Upper lobe of right lung (tissue), 1 donor: Measurements from ENCODE around the gene MBD3L3. TPM values are rescaled to one million over a fixed set of nuclear protein-coding genes. Genes with fewer than 3 reads are reported as not detected.
"Not testable (repeated sequence)": the region's sequence is repeated elsewhere in the genome, so short reads cannot be mapped to it uniquely, and the experiment has no call there.

Source experiments
- ATAC-seq: fragments of 200-7000 bp; cut with Tn5 transposase; one replicate; pipeline ENCODE4 v1.9.1; 2020; ENCODE audit warnings: mild to moderate bottlenecking, moderate library complexity
- DNase-seq: peaks from one replicate; pipeline ENCODE4 v3.0.0-alpha.2; 2020
- H3K27ac ChIP-seq: fragments of 200-600 bp; one replicate; pipeline ENCODE4 v1.8.0; 2022
- H3K27me3 ChIP-seq: fragments of 200-600 bp; one replicate; pipeline ENCODE4 v1.8.0; 2022; ENCODE audit warnings: mild to moderate bottlenecking
- H3K36me3 ChIP-seq: fragments of 200-600 bp; one replicate; pipeline ENCODE4 v1.8.0; 2022
- H3K4me1 ChIP-seq: fragments of 200-600 bp; one replicate; pipeline ENCODE4 v1.8.0; 2022
- H3K4me3 ChIP-seq: fragments of 200-600 bp; one replicate; pipeline ENCODE4 v1.8.0; 2022; ENCODE audit warnings: mild to moderate bottlenecking
- H3K9me3 ChIP-seq: fragments of 200-600 bp; one replicate; pipeline ENCODE4 v1.8.0; 2022
- CTCF ChIP-seq: fragments of 200-600 bp; IDR thresholded peaks from one replicate; pipeline ENCODE4 v1.8.0; 2022; ENCODE audit warnings: antibody characterized with exemption
- intact Hi-C: fragments of 100-400 bp; cut with DNase I; formaldehyde crosslinking; loops from one replicate; pipeline ENCODE4 v1.11.0; 2022
- total RNA-seq: library from RNA; stranded (reverse); fragmentation: NEBNext Ultra II Directional; extraction: Animal tissue kit (Norgen Biotek cat#: 25700); gene quantifications from one replicate; pipeline ENCODE4 v1.2.1, GENCODE V29; 2021
- donor health status: DM: no; HTN: yes; CAD: no; lungs with severe emphysema.

The MBD3L3 gene
- total RNA-seq, 1 donor from 2014 or later, result not detected

- Histone ChIP-seq H3K36me3 (peaks cover 29% of the 10 kb centered on the region), H3K4me1 (peaks cover 8% of the 10 kb centered on the region), H3K27ac (no peak overlapping the region), H3K9me3 (no peaks in the 10 kb centered on the region), H3K27me3 (no peaks in the 10 kb centered on the region), H3K4me3 (peak overlapping the region; percentile 13)
- DNase-seq, result no peak
- no peak for ATAC-seq
- no peak for TF ChIP-seq CTCF
- intact Hi-C loops, result no loop called here
Observed at GRCh38 chr19:7068599-7068998, 10.1 kb upstream of the MBD3L3 start.

- Histone ChIP-seq H3K9me3 (no peaks in the 10 kb centered on the region), H3K27me3 (no peaks in the 10 kb centered on the region), H3K36me3 (peaks cover 20% of the 10 kb centered on the region), H3K4me3 (no peak overlapping the region), H3K4me1 (peaks cover 8% of the 10 kb centered on the region), H3K27ac (no peak overlapping the region)
- DNase-seq (no peak), ATAC-seq (no peak)
- no peak for TF ChIP-seq CTCF
- intact Hi-C loops, result no loop called here
Observed at GRCh38 chr19:7067716-7068115, 9.2 kb upstream of the MBD3L3 start.

GRCh38 chr19:7067122-7067521 is 8.6 kb upstream of the MBD3L3 start:
- H3K27ac ChIP-seq, H3K4me1 ChIP-seq, ATAC-seq, H3K27me3 ChIP-seq, H3K9me3 ChIP-seq, intact Hi-C loops, DNase-seq, H3K4me3 ChIP-seq: not testable (repeated sequence)
- H3K36me3 ChIP-seq, result peaks cover 14% of the 10 kb centered on the region
- TF ChIP-seq CTCF, result peak; percentile 32

- Histone ChIP-seq H3K4me3 (no peak overlapping the region), H3K36me3 (no peaks in the 10 kb centered on the region), H3K4me1 (no peaks in the 10 kb centered on the region), H3K9me3 (no peaks in the 10 kb centered on the region), H3K27ac (no peak overlapping the region), H3K27me3 (no peaks in the 10 kb centered on the region)
- no peak for DNase-seq
- ATAC-seq, result no peak
- no peak for TF ChIP-seq CTCF
- intact Hi-C loops, result no loop called here
Observed at GRCh38 chr19:7063764-7064418, 5.4 kb upstream of the MBD3L3 start.

GRCh38 chr19:7063339-7063738 is 4.9 kb upstream of the MBD3L3 start:
- Histone ChIP-seq H3K36me3 (no peaks in the 10 kb centered on the region), H3K9me3 (no peaks in the 10 kb centered on the region), H3K4me3 (no peak overlapping the region), H3K27ac (no peak overlapping the region), H3K4me1 (no peaks in the 10 kb centered on the region), H3K27me3 (no peaks in the 10 kb centered on the region)
- ATAC-seq (no peak), DNase-seq (no peak)
- intact Hi-C loops, result no loop called here
- no peak for TF ChIP-seq CTCF

GRCh38 chr19:7059977-7060376 is 1.5 kb upstream of the MBD3L3 start:
- H3K27ac ChIP-seq, ATAC-seq, H3K36me3 ChIP-seq, H3K9me3 ChIP-seq, intact Hi-C loops, H3K4me3 ChIP-seq, H3K4me1 ChIP-seq, H3K27me3 ChIP-seq, DNase-seq: not testable (repeated sequence)

GRCh38 chr19:7056371-7056770 is 2.1 kb downstream of the MBD3L3 start:
- not testable (repeated sequence) for DNase-seq, ATAC-seq

GRCh38 chr19:7055679-7056078 is 2.8 kb downstream of the MBD3L3 start:
- H3K4me1 ChIP-seq, intact Hi-C loops, H3K9me3 ChIP-seq, H3K27ac ChIP-seq, H3K4me3 ChIP-seq, DNase-seq, ATAC-seq, H3K27me3 ChIP-seq, H3K36me3 ChIP-seq: not testable (repeated sequence)

More at GRCh38 chr19:7056371-7056770, 2.1 kb downstream of the MBD3L3 start:
- H3K27ac ChIP-seq, intact Hi-C loops, H3K27me3 ChIP-seq, H3K4me1 ChIP-seq, H3K9me3 ChIP-seq, H3K36me3 ChIP-seq, H3K4me3 ChIP-seq: not testable (repeated sequence)

- ATAC-seq, H3K27me3 ChIP-seq, DNase-seq, H3K4me1 ChIP-seq, intact Hi-C loops, H3K9me3 ChIP-seq, H3K27ac ChIP-seq, H3K4me3 ChIP-seq, H3K36me3 ChIP-seq: not testable (repeated sequence)
Observed at GRCh38 chr19:7054635-7055368, 3.7 kb downstream of the MBD3L3 start.
